Measurements from ENCODE around the gene ELANE.
"Not testable (repeated sequence)": the region's sequence is repeated elsewhere in the genome, so short reads cannot be mapped to it uniquely, and the experiment has no call there.

Gene ELANE

DNA sequence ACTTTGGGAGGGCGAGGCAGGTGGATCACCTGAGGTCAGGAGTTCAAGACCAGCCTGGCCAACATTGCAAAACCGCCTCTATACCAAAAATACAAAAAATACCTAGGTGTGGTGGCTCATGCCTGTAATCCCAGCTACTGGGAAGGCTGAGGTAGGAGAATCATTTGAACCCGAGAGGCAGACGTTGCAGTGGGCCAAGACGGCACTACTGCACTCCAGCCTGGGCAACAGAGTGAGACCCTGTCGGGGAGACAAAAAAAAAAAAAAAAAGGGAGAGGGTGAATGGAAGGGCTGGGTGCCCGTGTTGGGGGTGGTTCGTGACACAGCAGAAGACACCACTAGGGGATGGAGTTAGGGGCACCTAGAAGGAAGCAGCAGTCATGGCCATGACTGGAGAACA, 18.2 kb downstream of the ELANE start:
- H3K9me3 Mint-ChIP-seq, result no peaks in the 10 kb centered on the region
- peak overlapping the region; percentile 68 for H3K27ac Mint-ChIP-seq
- no peak for DNase-seq (ENCODE audit: low spot score)
- H3K36me3 Mint-ChIP-seq (ENCODE audit: low read depth), result peaks cover 21% of the 10 kb centered on the region
- peak overlapping the region; percentile 22 for H3K4me3 Mint-ChIP-seq
- no peaks in the 10 kb centered on the region for H3K27me3 Mint-ChIP-seq (ENCODE audit: low read depth)
- peaks cover 5% of the 10 kb centered on the region for H3K4me1 Mint-ChIP-seq (ENCODE audit: low read depth)

DNA sequence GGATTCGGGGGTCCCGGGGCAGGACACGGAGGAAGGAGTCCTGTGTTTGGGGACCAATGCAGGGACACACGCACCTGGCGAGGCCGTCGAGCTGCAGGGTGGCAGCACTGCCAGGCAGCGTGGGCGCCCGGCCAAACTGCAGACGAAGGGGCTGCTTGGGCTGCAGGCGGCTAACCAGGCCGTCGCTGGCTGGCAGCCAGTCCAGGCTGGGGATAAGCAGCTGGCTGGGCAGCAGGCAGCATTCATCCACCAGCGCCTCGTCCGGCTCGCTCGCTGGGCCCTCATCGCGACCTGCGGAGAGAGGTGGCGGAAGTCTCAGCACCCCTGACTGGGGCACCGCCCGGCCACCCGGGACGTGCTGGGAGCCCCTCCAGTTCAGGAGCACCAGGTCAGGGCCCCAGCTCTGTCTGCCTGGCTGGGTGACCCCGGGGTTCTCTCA, 18.9 kb downstream of the ELANE start:
- Mint-ChIP-seq H3K36me3 (ENCODE audit: low read depth) (peaks cover 19% of the 10 kb centered on the region), H3K27me3 (ENCODE audit: low read depth) (no peaks in the 10 kb centered on the region), H3K4me3 (no peak overlapping the region)

DNA sequence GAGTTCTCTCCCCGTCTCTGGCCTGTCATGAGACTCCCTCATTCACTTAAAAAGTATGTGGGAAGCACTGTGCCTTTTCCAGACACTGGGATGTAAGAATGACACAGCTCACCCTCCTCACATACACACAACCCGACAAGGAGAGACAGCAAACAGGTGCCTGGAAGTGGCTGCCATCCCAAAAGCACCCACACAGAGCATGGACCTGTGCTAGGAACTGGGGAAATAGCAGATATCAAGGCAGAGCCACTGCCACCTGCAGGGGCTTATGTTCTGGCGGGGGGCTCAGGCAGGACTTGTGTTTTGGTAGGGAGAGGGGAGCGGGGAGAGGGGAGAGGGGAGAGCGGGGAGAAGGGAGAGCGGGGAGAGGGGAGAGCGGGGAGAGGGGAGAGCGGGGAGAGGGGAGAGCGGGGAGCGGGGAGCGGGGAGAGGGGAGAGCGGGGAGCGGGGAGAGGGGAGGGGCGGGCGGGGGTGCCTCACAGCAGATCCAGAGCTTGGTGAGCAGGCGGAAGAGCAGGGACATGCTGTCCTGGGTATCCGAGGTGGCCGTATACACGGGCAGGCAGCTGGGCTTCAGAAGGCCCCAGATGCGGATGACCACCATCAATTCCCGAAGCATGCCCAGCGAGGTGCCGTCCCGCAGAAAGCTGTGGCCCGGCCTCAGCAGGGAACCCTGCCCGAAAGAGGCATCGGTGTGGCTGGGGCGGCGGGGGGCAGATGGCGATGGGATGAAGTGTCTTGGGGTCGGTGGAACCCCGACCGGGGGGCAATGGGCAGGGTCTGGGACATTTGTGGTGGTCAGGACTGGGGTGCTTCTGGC, 19.6 kb downstream of the ELANE start:
- Mint-ChIP-seq H3K4me1 (ENCODE audit: low read depth) (peaks cover 5% of the 10 kb centered on the region), H3K36me3 (ENCODE audit: low read depth) (peaks cover 19% of the 10 kb centered on the region), H3K27me3 (ENCODE audit: low read depth) (no peaks in the 10 kb centered on the region), H3K9me3 (no peaks in the 10 kb centered on the region), H3K27ac (peak overlapping the region; percentile 92), H3K4me3 (peak overlapping the region; percentile 84)
- no peak for DNase-seq (ENCODE audit: low spot score)

More for the DNA sequence above, 18.9 kb downstream of the ELANE start:
- no peak overlapping the region for H3K27ac Mint-ChIP-seq
- H3K9me3 Mint-ChIP-seq, result no peaks in the 10 kb centered on the region
- peaks cover 5% of the 10 kb centered on the region for H3K4me1 Mint-ChIP-seq (ENCODE audit: low read depth)
- DNase-seq (ENCODE audit: low spot score), result no peak

DNA sequence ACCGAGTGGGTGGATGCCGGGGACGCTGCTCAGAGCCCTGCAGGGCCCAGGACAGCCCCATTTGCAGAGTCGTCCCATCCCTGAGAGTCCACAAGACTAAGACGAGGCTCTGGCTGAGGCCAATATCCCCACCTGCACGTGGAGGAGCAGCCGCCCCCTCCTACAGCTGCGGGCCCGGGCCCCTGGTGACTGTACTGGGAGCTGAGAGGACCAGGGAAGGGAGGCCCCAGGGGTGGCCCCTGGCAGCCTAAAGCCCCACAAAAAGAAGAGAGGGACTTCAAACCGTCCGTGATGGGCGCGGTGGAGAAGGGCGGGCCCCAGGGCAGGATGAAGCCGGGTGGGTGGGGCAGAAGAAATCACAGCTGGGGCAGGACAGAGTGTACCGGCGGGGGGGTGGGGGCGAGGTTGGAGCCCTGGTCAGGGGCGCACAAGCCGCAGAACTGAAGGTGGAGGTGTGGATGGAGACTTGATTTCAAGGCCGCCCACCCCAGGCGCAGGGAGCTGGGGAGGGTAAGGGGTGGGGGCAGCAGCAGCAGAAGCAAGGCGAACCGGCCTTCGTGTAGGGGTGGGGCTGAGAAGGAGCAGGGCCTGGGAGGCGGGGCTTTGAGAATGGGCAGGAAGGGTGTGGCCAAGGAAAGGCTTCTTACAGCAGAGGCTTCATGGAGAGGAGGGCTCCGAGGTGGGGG, 20.3 kb downstream of the ELANE start:
- H3K9me3 Mint-ChIP-seq, result no peaks in the 10 kb centered on the region
- peak; percentile 78 for DNase-seq (ENCODE audit: low spot score)
- H3K36me3 Mint-ChIP-seq (ENCODE audit: low read depth), result peaks cover 17% of the 10 kb centered on the region
- no peaks in the 10 kb centered on the region for H3K27me3 Mint-ChIP-seq (ENCODE audit: low read depth)
- H3K4me3 Mint-ChIP-seq, result peak overlapping the region; percentile 84
- peaks cover 5% of the 10 kb centered on the region for H3K4me1 Mint-ChIP-seq (ENCODE audit: low read depth)
- H3K27ac Mint-ChIP-seq, result peak overlapping the region; percentile 92

DNA sequence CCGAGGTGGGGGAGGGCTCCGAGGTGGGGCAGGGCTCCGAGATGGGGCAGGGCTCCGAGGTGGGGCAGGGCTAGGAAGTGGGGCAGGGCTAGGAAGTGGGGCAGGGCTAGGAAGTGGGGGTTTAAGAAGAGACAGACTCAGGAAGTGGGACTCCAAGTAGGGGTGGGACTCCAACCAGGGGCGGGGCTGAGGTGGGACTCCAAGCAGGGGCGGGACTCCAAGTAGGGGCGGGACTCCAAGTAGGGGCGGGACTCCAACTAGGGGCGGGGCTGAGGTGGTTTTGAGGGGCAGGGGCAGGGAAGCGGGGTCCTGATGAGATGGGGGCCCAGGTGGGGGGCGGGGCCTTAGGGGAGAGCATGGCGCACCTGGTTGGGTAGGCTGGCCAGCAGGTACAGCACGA, 21.0 kb downstream of the ELANE start:
- peak; percentile 52 for DNase-seq (ENCODE audit: low spot score)
- no peaks in the 10 kb centered on the region for H3K27me3 Mint-ChIP-seq (ENCODE audit: low read depth)
- H3K4me1 Mint-ChIP-seq (ENCODE audit: low read depth), result peaks cover 5% of the 10 kb centered on the region
- H3K9me3 Mint-ChIP-seq, result no peaks in the 10 kb centered on the region
- H3K27ac Mint-ChIP-seq, result peak overlapping the region; percentile 86
- peak overlapping the region; percentile 52 for H3K4me3 Mint-ChIP-seq
- H3K36me3 Mint-ChIP-seq (ENCODE audit: low read depth), result peaks cover 15% of the 10 kb centered on the region

DNA sequence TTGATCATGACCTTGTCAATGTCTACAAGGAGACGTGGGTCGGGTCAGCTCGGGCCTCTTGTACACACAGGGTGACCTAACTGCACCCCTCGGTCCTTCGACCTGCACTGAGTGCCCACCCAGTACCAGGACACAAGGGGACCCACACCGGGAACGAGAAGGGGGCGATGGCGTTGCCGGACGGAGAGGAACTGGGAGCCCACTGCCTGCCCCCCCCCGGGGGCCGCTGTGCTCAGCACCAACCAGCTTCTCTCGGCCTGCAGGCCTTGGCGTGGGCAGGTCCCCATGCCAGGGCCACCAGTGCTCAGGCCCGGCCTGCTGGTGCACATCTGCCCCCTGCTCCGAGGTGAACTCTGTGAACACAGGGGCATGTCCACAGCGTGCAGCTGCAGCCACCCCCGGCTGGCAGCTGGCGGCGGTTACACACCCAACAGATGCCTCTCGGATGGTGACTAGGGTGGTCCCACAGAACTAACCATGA, 21.5 kb downstream of the ELANE start:
- Mint-ChIP-seq H3K27ac (no peak overlapping the region), H3K27me3 (ENCODE audit: low read depth) (no peaks in the 10 kb centered on the region), H3K9me3 (no peaks in the 10 kb centered on the region), H3K4me1 (ENCODE audit: low read depth) (peaks cover 5% of the 10 kb centered on the region), H3K36me3 (ENCODE audit: low read depth) (peaks cover 13% of the 10 kb centered on the region), H3K4me3 (no peak overlapping the region)
- no peak for DNase-seq (ENCODE audit: low spot score)

DNA sequence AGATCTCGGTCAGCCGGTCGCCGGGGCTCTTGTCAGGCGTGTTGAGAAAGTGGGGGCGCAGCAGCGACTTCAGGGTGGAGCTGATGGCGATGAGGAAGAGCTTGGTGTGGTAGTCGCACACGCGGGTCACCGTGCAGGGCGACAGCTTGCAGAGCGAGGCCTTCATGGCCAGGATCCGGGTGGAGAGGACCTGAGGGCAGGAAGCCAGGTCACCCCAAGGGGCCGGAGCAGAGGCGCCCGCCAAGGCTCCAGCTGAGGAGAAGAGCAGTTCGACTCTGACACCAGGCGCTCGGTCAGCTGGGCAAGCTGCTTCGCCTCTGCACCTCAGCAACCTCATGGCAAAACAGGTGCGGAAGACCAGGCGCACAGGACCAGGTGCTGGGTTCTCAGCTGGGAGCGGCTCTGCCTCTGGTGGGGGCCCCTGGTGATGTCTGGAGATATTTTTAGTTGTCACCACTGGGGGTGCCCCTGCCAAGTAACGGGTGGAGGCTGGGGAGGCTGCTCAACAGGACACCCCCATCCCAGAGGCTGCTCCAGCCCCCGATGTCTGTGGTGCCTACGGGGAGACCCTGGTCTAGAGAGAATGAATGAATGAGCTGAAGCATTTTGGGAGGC, 23.3 kb downstream of the ELANE start:
- Mint-ChIP-seq H3K4me1 (ENCODE audit: low read depth) (peaks cover 5% of the 10 kb centered on the region), H3K36me3 (ENCODE audit: low read depth) (peaks cover 10% of the 10 kb centered on the region), H3K27me3 (ENCODE audit: low read depth) (no peaks in the 10 kb centered on the region), H3K27ac (no peak overlapping the region), H3K4me3 (no peak overlapping the region), H3K9me3 (no peaks in the 10 kb centered on the region)
- no peak for DNase-seq (ENCODE audit: low spot score)

DNA sequence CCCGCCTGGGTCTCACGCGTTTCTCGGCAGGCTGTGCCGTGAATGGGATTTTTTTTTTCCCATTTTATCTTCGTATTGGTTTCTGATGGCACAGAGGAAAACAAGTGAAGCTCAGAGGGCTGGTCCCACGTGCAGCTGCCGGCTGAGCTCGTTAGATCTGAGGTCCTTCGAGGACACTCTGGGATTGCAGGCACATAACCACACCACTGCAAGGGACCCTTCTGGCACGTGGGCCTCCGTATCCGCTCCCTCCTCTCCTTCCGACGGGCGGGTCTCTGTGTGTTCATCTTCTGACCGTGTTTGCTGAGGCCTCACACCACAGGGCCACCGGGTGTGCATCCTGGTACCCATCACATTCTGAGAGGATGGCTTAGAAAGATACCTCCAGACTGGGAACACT, 24.0 kb downstream of the ELANE start:
- H3K4me3 Mint-ChIP-seq, result no peak overlapping the region
- H3K27me3 Mint-ChIP-seq (ENCODE audit: low read depth), result no peaks in the 10 kb centered on the region
- peaks cover 9% of the 10 kb centered on the region for H3K36me3 Mint-ChIP-seq (ENCODE audit: low read depth)
- peaks cover 5% of the 10 kb centered on the region for H3K4me1 Mint-ChIP-seq (ENCODE audit: low read depth)
- no peak overlapping the region for H3K27ac Mint-ChIP-seq
- DNase-seq (ENCODE audit: low spot score), result no peak
- H3K9me3 Mint-ChIP-seq, result no peaks in the 10 kb centered on the region

DNA sequence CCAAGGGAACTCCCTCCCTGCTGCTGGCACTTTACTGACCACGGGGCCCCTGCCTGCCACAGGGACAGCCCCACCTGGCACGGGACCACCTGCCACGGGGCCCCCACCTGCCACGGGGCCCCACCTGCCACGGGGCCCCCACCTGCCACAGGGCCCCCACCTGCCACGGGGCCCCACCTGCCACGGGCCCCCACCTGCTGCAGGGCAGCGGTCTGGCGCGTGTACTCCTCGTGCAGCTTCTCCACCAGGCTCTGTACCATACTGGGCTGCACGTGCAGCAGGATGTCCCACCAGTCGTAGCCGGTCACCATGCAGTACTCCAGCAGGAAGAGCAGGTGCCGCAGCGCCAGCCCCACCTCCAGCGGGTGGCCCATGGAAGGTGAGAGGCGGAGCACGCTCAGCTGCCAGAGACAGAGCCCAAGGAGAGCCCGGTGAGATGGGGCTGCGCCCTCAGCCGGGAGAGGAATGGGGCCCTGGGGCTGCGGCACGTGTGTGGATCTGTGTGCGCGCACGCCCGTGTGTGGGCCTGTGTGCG, 24.7 kb downstream of the ELANE start:
- Mint-ChIP-seq H3K9me3 (no peaks in the 10 kb centered on the region), H3K4me1 (ENCODE audit: low read depth) (peaks cover 5% of the 10 kb centered on the region), H3K36me3 (ENCODE audit: low read depth) (peaks cover 12% of the 10 kb centered on the region), H3K4me3 (no peak overlapping the region), H3K27me3 (ENCODE audit: low read depth) (no peaks in the 10 kb centered on the region), H3K27ac (no peak overlapping the region)
- DNase-seq (ENCODE audit: low spot score), result no peak

DNA sequence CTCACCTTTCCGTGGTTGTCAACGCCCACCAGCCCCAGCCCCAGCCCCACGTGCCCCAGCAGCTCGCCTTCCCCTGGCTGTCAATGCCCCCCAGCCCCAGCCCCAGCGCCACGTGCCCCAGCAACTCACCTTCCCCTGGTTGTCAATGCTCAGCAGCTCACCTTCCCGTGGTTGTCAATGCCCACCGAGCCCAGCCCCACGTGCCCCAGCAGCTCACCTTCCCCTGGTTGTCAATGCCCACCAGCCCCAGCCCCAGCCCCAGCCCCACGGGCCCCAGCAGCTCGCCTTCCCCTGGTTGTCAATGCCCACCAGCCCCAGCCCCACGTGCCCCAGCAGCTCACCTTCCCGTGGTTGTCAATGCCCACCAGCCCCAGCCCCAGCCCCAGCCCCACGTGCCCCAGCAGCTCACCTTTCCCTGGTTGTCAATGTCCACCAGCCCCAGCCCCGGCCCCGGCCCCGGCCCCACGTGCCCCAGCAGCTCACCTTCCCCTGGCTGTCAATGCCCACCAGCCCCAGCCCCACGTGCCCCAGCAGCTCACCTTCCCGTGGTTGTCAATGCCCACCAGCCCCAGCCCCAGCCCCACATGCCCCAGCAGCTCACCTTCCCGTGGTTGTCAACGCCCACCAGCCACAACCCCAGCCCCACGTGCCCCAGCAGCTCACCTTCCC, 26.0 kb downstream of the ELANE start:
- H3K27ac Mint-ChIP-seq; DNase-seq (ENCODE audit: low spot score); H3K27me3 Mint-ChIP-seq (ENCODE audit: low read depth); H3K9me3 Mint-ChIP-seq; H3K4me1 Mint-ChIP-seq (ENCODE audit: low read depth); H3K4me3 Mint-ChIP-seq: not testable (repeated sequence)
- peaks cover 12% of the 10 kb centered on the region for H3K36me3 Mint-ChIP-seq (ENCODE audit: low read depth)

DNA sequence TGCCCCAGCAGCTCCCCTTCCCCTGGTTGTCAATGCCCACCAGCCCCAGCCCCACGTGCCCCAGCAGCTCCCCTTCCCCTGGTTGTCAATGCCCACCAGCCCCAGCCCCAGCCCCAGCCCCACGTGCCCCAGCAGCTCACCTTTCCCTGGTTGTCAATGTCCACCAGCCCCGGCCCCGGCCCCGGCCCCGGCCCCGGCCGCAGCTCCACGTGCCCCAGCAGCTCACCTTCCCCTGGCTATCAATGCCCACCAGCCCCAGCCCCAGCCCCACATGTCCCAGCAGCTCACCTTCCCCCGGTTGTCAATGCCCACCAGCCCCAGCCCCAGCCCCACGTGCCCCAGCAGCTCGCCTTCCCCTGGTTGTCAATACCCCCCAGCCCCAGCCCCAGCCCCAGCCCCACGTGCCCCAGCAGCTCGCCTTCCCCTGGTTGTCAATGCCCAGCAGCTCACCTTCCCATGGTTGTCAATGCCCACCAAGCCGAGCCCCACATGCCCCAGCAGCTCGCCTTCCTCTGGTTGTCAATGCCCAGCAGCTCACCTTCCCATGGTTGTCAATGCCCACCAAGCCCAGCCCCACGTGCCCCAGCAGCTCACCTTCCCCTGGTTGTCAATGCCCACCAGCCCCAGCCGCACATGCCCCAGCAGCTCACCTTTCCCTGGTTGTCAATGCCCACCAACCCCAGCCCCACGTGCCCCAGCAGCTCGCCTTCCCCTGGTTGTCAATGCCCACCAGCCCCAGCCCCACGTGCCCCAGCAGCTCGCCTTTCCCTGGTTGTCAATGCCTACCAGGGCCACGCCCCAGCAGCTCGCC, 26.9 kb downstream of the ELANE start:
- not testable (repeated sequence) for H3K27me3 Mint-ChIP-seq (ENCODE audit: low read depth); H3K4me3 Mint-ChIP-seq; H3K4me1 Mint-ChIP-seq (ENCODE audit: low read depth); H3K9me3 Mint-ChIP-seq; DNase-seq (ENCODE audit: low spot score)
- Mint-ChIP-seq H3K36me3 (ENCODE audit: low read depth) (peaks cover 10% of the 10 kb centered on the region), H3K27ac (peak overlapping the region; percentile 31)

DNA sequence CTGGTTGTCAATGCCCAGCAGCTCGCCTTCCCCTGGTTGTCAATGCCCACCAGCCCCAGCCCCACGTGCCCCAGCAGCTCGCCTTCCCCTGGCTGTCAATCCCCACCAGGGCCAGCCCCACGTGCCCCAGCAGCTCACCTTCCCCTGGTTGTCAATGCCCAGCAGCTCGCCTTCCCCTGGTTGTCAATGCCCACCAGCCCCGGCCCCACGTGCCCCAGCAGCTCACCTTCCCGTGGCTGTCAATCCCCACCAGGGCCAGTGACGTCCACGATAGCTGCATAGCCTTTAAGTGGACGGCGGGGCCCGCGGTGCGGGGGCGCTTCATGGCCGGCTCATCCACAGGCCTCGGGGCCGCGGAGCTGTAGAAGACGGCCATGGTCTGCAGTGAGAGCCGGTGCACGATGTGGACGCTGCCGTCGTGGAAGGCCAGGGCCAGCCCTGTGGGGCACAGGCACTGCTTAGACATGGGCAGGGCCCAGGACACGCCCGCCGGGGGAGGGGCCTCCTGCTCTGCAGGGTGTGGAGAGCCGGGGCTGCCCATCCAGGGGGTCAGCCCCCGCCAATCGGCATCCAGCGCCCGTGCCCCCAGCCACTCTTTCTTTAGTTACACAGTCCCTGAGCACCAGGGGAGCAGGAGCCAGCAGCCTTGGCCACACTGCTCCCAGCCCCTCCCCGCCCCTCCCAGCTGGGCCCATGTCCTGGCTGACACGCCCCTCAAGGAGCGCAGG, 27.8 kb downstream of the ELANE start:
- Mint-ChIP-seq H3K27me3 (ENCODE audit: low read depth) (no peaks in the 10 kb centered on the region), H3K9me3 (no peaks in the 10 kb centered on the region), H3K27ac (no peak overlapping the region), H3K4me3 (no peak overlapping the region), H3K36me3 (ENCODE audit: low read depth) (peaks cover 10% of the 10 kb centered on the region), H3K4me1 (ENCODE audit: low read depth) (no peaks in the 10 kb centered on the region)
- DNase-seq (ENCODE audit: low spot score), result no peak

Measured in T-helper 2 cell treated with Interferon-gamma antibody and Interleukin-4, amounts not matched to agents 5 μg/mL and 100 μg/mL, for 36 hours (primary cell).